ENCODE measurements around the gene TARP.

Gene TARP

DNA sequence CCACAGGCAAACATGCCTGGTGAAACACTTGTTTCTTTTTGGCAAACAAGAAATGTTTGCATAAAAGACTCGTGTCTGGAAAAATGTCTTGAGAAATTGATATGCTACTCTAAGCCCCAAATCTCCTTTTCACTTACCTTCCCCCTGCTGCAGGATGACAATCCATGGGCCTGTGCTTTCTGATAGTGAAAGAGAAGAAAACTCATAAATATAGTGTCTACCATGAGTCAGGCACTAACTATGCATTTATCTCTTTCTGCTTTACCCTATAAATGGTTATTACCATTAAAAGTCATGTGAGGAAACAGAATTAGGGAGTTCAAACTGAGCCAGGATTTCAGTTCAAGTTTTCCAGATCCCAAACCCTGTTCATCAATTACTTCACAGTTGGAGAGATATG, 6.6 kb upstream of the TARP start:
- TF ChIP-seq TAF1 (IDR thresholded peaks at IDR 0.05; ENCODE audit: borderline replicate concordance, low read depth, low read length) (no peak), FOSL2 (IDR thresholded peaks at IDR 0.05; ENCODE audit: borderline replicate concordance, low read depth) (no peak), SIN3A (IDR thresholded peaks at IDR 0.05; ENCODE audit: borderline replicate concordance, low read depth, low read length) (no peak), GABPA (IDR thresholded peaks at IDR 0.05; ENCODE audit: low read depth) (no peak), NFIC (IDR thresholded peaks at IDR 0.05; ENCODE audit: borderline replicate concordance) (no peak), MEF2A (IDR thresholded peaks at IDR 0.05; ENCODE audit: borderline replicate concordance, low read depth) (no peak), RFX5 (IDR thresholded peaks at IDR 0.05; ENCODE audit: low read length) (no peak), IRF3 (IDR thresholded peaks at IDR 0.05; ENCODE audit: low read depth, low read length) (no peak), MXI1 (IDR thresholded peaks at IDR 0.05; ENCODE audit: low read depth, low read length) (no peak), EP300 (IDR thresholded peaks at IDR 0.05; ENCODE audit: borderline replicate concordance in 1 of 2, low read depth in 1 of 2, low read length in 1 of 2) (no peak), RCOR1 (IDR thresholded peaks at IDR 0.05; ENCODE audit: low read length) (no peak), RAD21 (IDR thresholded peaks at IDR 0.05; ENCODE audit: low read length) (no peak)
- no peak for DNase-seq
- H3K9me3 ChIP-seq: no peaks in the 10 kb centered on the region
- H3K9ac ChIP-seq: no peak overlapping the region
- H3K9me2 ChIP-seq: no peaks in the 10 kb centered on the region
- H3K4me2 ChIP-seq: no peak overlapping the region
- H3K79me2 ChIP-seq (ENCODE audit: insufficient read depth): no peaks in the 10 kb centered on the region
- H4K20me1 ChIP-seq (ENCODE audit: insufficient read depth): no peaks in the 10 kb centered on the region
- no peak overlapping the region for H3K4me3 ChIP-seq (ENCODE audit: low read depth in 2 of 2, low read length in 1 of 2)
- POLR2A ChIA-PET: no interaction called here
- CTCF ChIA-PET: no interaction called here
- no peaks in the 10 kb centered on the region for H3K27me3 ChIP-seq (ENCODE audit: insufficient read depth)
- no peak overlapping the region for H3K27ac ChIP-seq (ENCODE audit: low read depth in 2 of 2, low read length in 1 of 2)
- no peaks in the 10 kb centered on the region for H3K36me3 ChIP-seq (replicated peaks in 1 of 2; ENCODE audit: control insufficient read depth in 1 of 2, insufficient read depth in 2 of 2, low read length in 1 of 2)
- H3K4me1 ChIP-seq (ENCODE audit: control insufficient read depth in 1 of 2, insufficient read depth in 2 of 2, low read depth in 1 of 2, low read length in 1 of 2): no peaks in the 10 kb centered on the region; a peak in 1 of 4 replicates
- no peaks in the 10 kb centered on the region for H3F3A ChIP-seq (replicated peaks; ENCODE audit: insufficient read depth)
- WGBS (ENCODE audit: low lambda C conversion rate): 38% methylated on average over 1 of the region's 1 CpG
- no peak overlapping the region for H2AFZ ChIP-seq (ENCODE audit: low read depth)

GRCh38 chr7:38276096-38276877, 2.9 kb upstream of the TARP start:
- ChIA-PET POLR2A (no interaction called here), CTCF (interaction anchor here (0.9 to 1.5 kb wide), 4 partner anchors 36 to 98 kb away, joined by 3 read pairs; no protein-coding TSS in a partner anchor)
- no peaks in the 10 kb centered on the region; a peak in 1 of 4 replicates for H3K4me1 ChIP-seq (ENCODE audit: control insufficient read depth in 1 of 2, insufficient read depth in 2 of 2, low read depth in 1 of 2, low read length in 1 of 2)
- WGBS (ENCODE audit: low lambda C conversion rate): 56% methylated on average over 6 of the region's 6 CpGs
- no peaks in the 10 kb centered on the region for H3K36me3 ChIP-seq (replicated peaks in 1 of 2; ENCODE audit: control insufficient read depth in 1 of 2, insufficient read depth in 2 of 2, low read length in 1 of 2)
- DNase-seq: no peak
- no peaks in the 10 kb centered on the region for H3K9me2 ChIP-seq
- no peaks in the 10 kb centered on the region for H3K27me3 ChIP-seq (ENCODE audit: insufficient read depth)
- no peak overlapping the region for H3K27ac ChIP-seq (ENCODE audit: low read depth in 2 of 2, low read length in 1 of 2)
- no peaks in the 10 kb centered on the region for H3K79me2 ChIP-seq (ENCODE audit: insufficient read depth)
- no peak overlapping the region for H3K4me3 ChIP-seq (ENCODE audit: low read depth in 2 of 2, low read length in 1 of 2)
- H3K9ac ChIP-seq: no peak overlapping the region
- H3K9me3 ChIP-seq: no peaks in the 10 kb centered on the region
- H4K20me1 ChIP-seq (ENCODE audit: insufficient read depth): no peaks in the 10 kb centered on the region
- no peaks in the 10 kb centered on the region for H3F3A ChIP-seq (replicated peaks; ENCODE audit: insufficient read depth)
- no peak overlapping the region for H2AFZ ChIP-seq (ENCODE audit: low read depth)
- H3K4me2 ChIP-seq: no peak overlapping the region
- no peak for TF ChIP-seq NRF1 (IDR thresholded peaks at IDR 0.05; ENCODE audit: low read depth, low read length)
- TF ChIP-seq RXRA (IDR thresholded peaks at IDR 0.05; ENCODE audit: borderline replicate concordance, low read depth): no peak
- TF ChIP-seq FOXM1 (IDR thresholded peaks at IDR 0.05; ENCODE audit: low read depth): no peak
- no peak for TF ChIP-seq RAD21 (IDR thresholded peaks at IDR 0.05; ENCODE audit: low read length)
- TF ChIP-seq EZH2phosphoT487 (IDR thresholded peaks at IDR 0.05; ENCODE audit: borderline replicate concordance, low read depth): no peak
- no peak for TF ChIP-seq MEF2A (IDR thresholded peaks at IDR 0.05; ENCODE audit: borderline replicate concordance, low read depth)
- TF ChIP-seq EP300 (IDR thresholded peaks at IDR 0.05; ENCODE audit: borderline replicate concordance in 1 of 2, low read depth in 1 of 2, low read length in 1 of 2): no peak
- no peak for TF ChIP-seq MAX (IDR thresholded peaks at IDR 0.05; ENCODE audit: low read depth)
- TF ChIP-seq POLR2AphosphoS5 (IDR thresholded peaks at IDR 0.05; ENCODE audit: low read depth, low read length): no peak
- TF ChIP-seq NFIC (IDR thresholded peaks at IDR 0.05; ENCODE audit: borderline replicate concordance): no peak
- TF ChIP-seq GATA2 (CRISPR knock-in tag; IDR thresholded peaks at IDR 0.05): no peak
- TF ChIP-seq RCOR1 (IDR thresholded peaks at IDR 0.05; ENCODE audit: low read length): no peak
- TF ChIP-seq CHD2 (IDR thresholded peaks at IDR 0.05; ENCODE audit: low read length, partially characterized antibody): no peak
- TF ChIP-seq JUND (IDR thresholded peaks at IDR 0.05): no peak
- TF ChIP-seq, protein P1, sequence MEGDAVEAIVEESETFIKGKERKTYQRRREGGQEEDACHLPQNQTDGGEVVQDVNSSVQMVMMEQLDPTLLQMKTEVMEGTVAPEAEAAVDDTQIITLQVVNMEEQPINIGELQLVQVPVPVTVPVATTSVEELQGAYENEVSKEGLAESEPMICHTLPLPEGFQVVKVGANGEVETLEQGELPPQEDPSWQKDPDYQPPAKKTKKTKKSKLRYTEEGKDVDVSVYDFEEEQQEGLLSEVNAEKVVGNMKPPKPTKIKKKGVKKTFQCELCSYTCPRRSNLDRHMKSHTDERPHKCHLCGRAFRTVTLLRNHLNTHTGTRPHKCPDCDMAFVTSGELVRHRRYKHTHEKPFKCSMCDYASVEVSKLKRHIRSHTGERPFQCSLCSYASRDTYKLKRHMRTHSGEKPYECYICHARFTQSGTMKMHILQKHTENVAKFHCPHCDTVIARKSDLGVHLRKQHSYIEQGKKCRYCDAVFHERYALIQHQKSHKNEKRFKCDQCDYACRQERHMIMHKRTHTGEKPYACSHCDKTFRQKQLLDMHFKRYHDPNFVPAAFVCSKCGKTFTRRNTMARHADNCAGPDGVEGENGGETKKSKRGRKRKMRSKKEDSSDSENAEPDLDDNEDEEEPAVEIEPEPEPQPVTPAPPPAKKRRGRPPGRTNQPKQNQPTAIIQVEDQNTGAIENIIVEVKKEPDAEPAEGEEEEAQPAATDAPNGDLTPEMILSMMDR (IDR thresholded peaks at IDR 0.05): no peak
- TF ChIP-seq SMC3 (IDR thresholded peaks at IDR 0.05; ENCODE audit: low read depth, low read length): no peak
- TF ChIP-seq, protein P2, sequence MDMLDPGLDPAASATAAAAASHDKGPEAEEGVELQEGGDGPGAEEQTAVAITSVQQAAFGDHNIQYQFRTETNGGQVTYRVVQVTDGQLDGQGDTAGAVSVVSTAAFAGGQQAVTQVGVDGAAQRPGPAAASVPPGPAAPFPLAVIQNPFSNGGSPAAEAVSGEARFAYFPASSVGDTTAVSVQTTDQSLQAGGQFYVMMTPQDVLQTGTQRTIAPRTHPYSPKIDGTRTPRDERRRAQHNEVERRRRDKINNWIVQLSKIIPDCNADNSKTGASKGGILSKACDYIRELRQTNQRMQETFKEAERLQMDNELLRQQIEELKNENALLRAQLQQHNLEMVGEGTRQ (IDR thresholded peaks at IDR 0.05; ENCODE audit: borderline replicate concordance, low read depth, low read length): no peak
